GM21528 (cell line): ENCODE results near the gene EXD1.
"Not testable (repeated sequence)": the region's sequence is repeated elsewhere in the genome, so short reads cannot be mapped to it uniquely, and the experiment has no call there.

Source experiments
- ATAC-seq: cut with Tn5 transposase; IDR thresholded peaks from one replicate; pipeline ENCODE4 v1.9.1; 2021; ENCODE audit warnings: mild to moderate bottlenecking, moderate library complexity; ENCODE audit not compliant: unreplicated experiment, low FRiP score

EXD1 gene

GRCh38 chr15:41230650-41231421 is at the start of gene EXD1, which contains the start of gene CHP1:
TSS of gene EXD1 (minus strand) at chr15:41230757. CDS start at chr15:41226575, 4,182 bp downstream.
TSS of gene CHP1 (plus strand) at chr15:41231268. CDS start at chr15:41231383, 115 bp downstream.
- peak; percentile 88 for ATAC-seq

- no peak for ATAC-seq
These were observed 49.2 kb upstream of the EXD1 start for GRCh38 chr15:41279535-41280283.

GRCh38 chr15:41278319-41278718 is 47.8 kb upstream of the EXD1 start:
- ATAC-seq = no peak

GRCh38 chr15:41276831-41277230 is 46.3 kb upstream of the EXD1 start:
- ATAC-seq = no peak

GRCh38 chr15:41269887-41270286 is 39.3 kb upstream of the EXD1 start:
- ATAC-seq = no peak

GRCh38 chr15:41263891-41264351 is 33.4 kb upstream of the EXD1 start:
- ATAC-seq = no peak

GRCh38 chr15:41262571-41262970 is 32.0 kb upstream of the EXD1 start:
- ATAC-seq = no peak

GRCh38 chr15:41260924-41261323 is 30.4 kb upstream of the EXD1 start:
- not testable (repeated sequence) for ATAC-seq

- ATAC-seq = no peak
These were observed 29.1 kb upstream of the EXD1 start for GRCh38 chr15:41259546-41260189.

GRCh38 chr15:41258750-41259471 is 28.4 kb upstream of the EXD1 start:
- no peak for ATAC-seq

GRCh38 chr15:41256577-41257038 is 26.1 kb upstream of the EXD1 start:
- no peak for ATAC-seq

GRCh38 chr15:41256103-41256502 is 25.5 kb upstream of the EXD1 start:
- ATAC-seq = no peak

GRCh38 chr15:41254560-41254959 is 24.0 kb upstream of the EXD1 start:
- no peak for ATAC-seq

GRCh38 chr15:41251411-41251810 is 20.9 kb upstream of the EXD1 start:
- no peak for ATAC-seq

- ATAC-seq = not testable (repeated sequence)
These were observed 20.2 kb upstream of the EXD1 start for GRCh38 chr15:41250745-41251144.

- no peak for ATAC-seq
These were observed 10.8 kb upstream of the EXD1 start for GRCh38 chr15:41241221-41241964.

GRCh38 chr15:41238100-41238499 is 7.5 kb upstream of the EXD1 start:
- ATAC-seq = no peak

- no peak for ATAC-seq
These were observed 5.4 kb upstream of the EXD1 start for GRCh38 chr15:41235929-41236328.

- ATAC-seq = not testable (repeated sequence)
These were observed 4.7 kb upstream of the EXD1 start for GRCh38 chr15:41235228-41235627.

- no peak for ATAC-seq
These were observed 2.8 kb upstream of the EXD1 start for GRCh38 chr15:41233367-41233771.
